HCT116 (cell line): ENCODE results near the gene CABLES1. TPM values are rescaled to one million over a fixed set of nuclear protein-coding genes. Genes with fewer than 3 reads are reported as not detected.

Experiments used
- ATAC-seq: fragments of 200-7000 bp; cut with Tn5 transposase; 2 replicates; pipeline ENCODE4 v1.9.1; 2020; ENCODE audit warnings: mild to moderate bottlenecking, moderate library complexity
- BruUV-seq: library from RNA; stranded (reverse); fragments of 400-500 nt; replicated peaks from 2 replicates; lab custom pipeline; 2021; lab: Mats Ljungman, UMichigan
- CTCF ChIA-PET: fragments of 300-600 bp; sonication (Branson Sonifier 250); formaldehyde crosslinking; loops from one replicate; lab custom pipeline; 2021; ENCODE audit warnings: antibody characterized with exemption; lab: Charles Lee
- POLR2A ChIA-PET: fragments of 300-600, 350-600 bp; sonication (Branson Sonifier 250); formaldehyde crosslinking; loops from one replicate; lab custom pipeline; 2021; ENCODE audit warnings: antibody characterized with exemption; lab: Charles Lee
- RAD21 ChIA-PET, 2 experiments: fragments of 300-600 bp; sonication (Branson Sonifier 250); formaldehyde crosslinking; loops; one replicate each; lab custom pipeline; 2023; ENCODE audit warnings: low total read pairs in 2 of 2; ENCODE audit not compliant: uncharacterized antibody in 2 of 2, unreplicated experiment in 2 of 2, low non-redundant PET in 1 of 2; lab: Charles Lee
- DNase-seq: peaks from one replicate; pipeline ENCODE4 v3.0.0-alpha.2; 2010; ENCODE audit warnings: low read depth, low spot score
- H2AFZ ChIP-seq: fragments of 200-600 bp; shearing (Covaris generic), sonication (generic); 2 replicates; pipeline ENCODE4 v1.6.1; 2017; ENCODE audit warnings: low read depth, mixed run types, mixed read lengths, antibody characterized with exemption, low read length; ENCODE audit not compliant: poor library complexity, severe bottlenecking
- H3K27ac ChIP-seq: 2 replicates; pipeline ENCODE4 v1.5.1; 2012; ENCODE audit warnings: low read depth, low read length
- H3K27me3 ChIP-seq: fragments of 200-600 bp; sonication (generic); 2 replicates; pipeline ENCODE4 v1.6.1; 2016; ENCODE audit warnings: mixed run types, low read length, mixed read lengths; ENCODE audit not compliant: insufficient read depth
- H3K36me3 ChIP-seq, 2 experiments: fragments of 200-500 bp in 1 of 2; fragments of 200-600 bp in 1 of 2; sonication (Bioruptor generic) in 1 of 2; sonication (generic) in 1 of 2; 2 replicates each; pipeline versions ENCODE4 v1.5.1 to v1.6.1; 2014 to 2016; ENCODE audit warnings: low read length in 2 of 2, inconsistent platforms in 1 of 2, mixed read lengths in 1 of 2, mixed run types in 1 of 2; ENCODE audit not compliant: insufficient read depth in 2 of 2, control insufficient read depth in 1 of 2
- H3K4me1 ChIP-seq, 2 experiments: fragments of 200-600 bp in 1 of 2; sonication (generic) in 1 of 2; 2 replicates each; pipeline versions ENCODE4 v1.5.1 to v1.6.1; 2012 to 2017; ENCODE audit warnings: low read length in 2 of 2, inconsistent platforms in 1 of 2, mild to moderate bottlenecking in 1 of 2, mixed read lengths in 1 of 2, mixed run types in 1 of 2, moderate library complexity in 1 of 2; ENCODE audit not compliant: insufficient read depth in 2 of 2, control insufficient read depth in 1 of 2
- H3K4me2 ChIP-seq: fragments of 200-600 bp; sonication (generic); 2 replicates; pipeline ENCODE4 v1.6.1; 2017; ENCODE audit warnings: mixed run types, low read length, mixed read lengths
- H3K4me3 ChIP-seq, 2 experiments: fragments of 200-600 bp in 1 of 2; sonication (generic) in 1 of 2; replicated peaks in 1 of 2; 2 replicates each; pipeline ENCODE4 v1.5.1; 2011 to 2016; ENCODE audit warnings: low read length in 2 of 2, control low read depth in 1 of 2, low read depth in 1 of 2, mild to moderate bottlenecking in 1 of 2, mixed read lengths in 1 of 2, mixed run types in 1 of 2
- H3K79me2 ChIP-seq: fragments of 200-600 bp; sonication (generic); 2 replicates; pipeline ENCODE4 v1.6.1; 2017; ENCODE audit warnings: mild to moderate bottlenecking, mixed run types, low read length, moderate library complexity, mixed read lengths; ENCODE audit not compliant: insufficient read depth
- H3K9ac ChIP-seq: fragments of 200-600 bp; sonication (generic); 2 replicates; pipeline ENCODE4 v1.6.1; 2016; ENCODE audit warnings: low read length, mixed read lengths
- H3K9me2 ChIP-seq: fragments of 200-600 bp; sonication (generic), shearing (Covaris generic); 2 replicates; pipeline ENCODE4 v1.6.1; 2017; ENCODE audit warnings: mixed run types, mild to moderate bottlenecking, moderate library complexity; ENCODE audit not compliant: insufficient read depth
- H3K9me3 ChIP-seq, 2 experiments: fragments of 200-500 bp in 1 of 2; fragments of 200-600 bp in 1 of 2; sonication (Bioruptor generic) in 1 of 2; sonication (generic) in 1 of 2; 2 replicates each; pipeline ENCODE4 v1.6.1; 2014 to 2017; ENCODE audit warnings: low read length in 2 of 2, mixed read lengths in 2 of 2, inconsistent platforms in 1 of 2, low read depth in 1 of 2, mild to moderate bottlenecking in 1 of 2, mixed run types in 1 of 2, moderate library complexity in 1 of 2; ENCODE audit not compliant: control insufficient read depth in 1 of 2, insufficient read depth in 1 of 2
- H4K20me1 ChIP-seq: fragments of 200-600 bp; sonication (generic), shearing (Covaris generic); 2 replicates; pipeline ENCODE4 v1.6.1; 2017; ENCODE audit warnings: mixed run types, mild to moderate bottlenecking, moderate library complexity; ENCODE audit not compliant: insufficient read depth
- ATF3 ChIP-seq: IDR thresholded peaks from 2 replicates; pipeline ENCODE4 v1.6.1; 2012
- ELF1 ChIP-seq: IDR thresholded peaks from 2 replicates; pipeline ENCODE4 v1.6.1; 2012; ENCODE audit warnings: low read depth, borderline replicate concordance
- JUND ChIP-seq: IDR thresholded peaks from 2 replicates; pipeline ENCODE4 v1.6.1; 2012
- POLR2AphosphoS5 ChIP-seq: IDR thresholded peaks from 2 replicates; pipeline ENCODE4 v1.6.1; 2011; ENCODE audit warnings: mild to moderate bottlenecking, low read depth, low read length, moderate library complexity
- RAD21 ChIP-seq: IDR thresholded peaks from 2 replicates; pipeline ENCODE4 v1.6.1; 2012; ENCODE audit warnings: low read depth, mild to moderate bottlenecking
- SP1 ChIP-seq: IDR thresholded peaks from 2 replicates; pipeline ENCODE4 v1.6.1; 2012; ENCODE audit warnings: low read depth
- YY1 ChIP-seq: IDR thresholded peaks from 2 replicates; pipeline ENCODE4 v1.6.1; 2011; ENCODE audit warnings: low read length, low read depth, moderate library complexity, mild to moderate bottlenecking; ENCODE audit not compliant: insufficient replicate concordance; ENCODE audit errors: extremely low read depth
- ZBTB33 ChIP-seq: IDR thresholded peaks from 2 replicates; pipeline ENCODE4 v1.6.1; 2011; ENCODE audit warnings: mild to moderate bottlenecking, low read length, moderate library complexity; ENCODE audit not compliant: insufficient replicate concordance; ENCODE audit errors: extremely low read depth
- ZFX ChIP-seq: fragments of 450-650 bp; IDR thresholded peaks from 2 replicates; pipeline ENCODE4 v1.6.1; 2017
- intact Hi-C: fragments of 100-400 bp; cut with micrococcal nuclease; formaldehyde crosslinking; loops from 2 replicates; pipeline ENCODE4 v1.10.0; 2022
- total RNA-seq: library from RNA; stranded (reverse); gene quantifications from one replicate; pipeline ENCODE4 v1.2.1, GENCODE V29; 2021; ENCODE audit not compliant: unreplicated experiment

CABLES1 gene
- total RNA-seq, 1 experiment from 2014 or later = 7.7 TPM

GRCh38 chr18:23248826-23249225 is 113.5 kb downstream of the CABLES1 start:
- Histone ChIP-seq H3K9ac (no peak overlapping the region), H2AFZ (no peak overlapping the region), H3K9me3 (0 out of 4 replicates have a peak, but pooled peaks cover 0 to 3% of the 10 kb centered on the region in 2 experiments), H3K27me3 (no peaks in the 10 kb centered on the region), H3K79me2 (no peaks in the 10 kb centered on the region), H3K9me2 (no peaks in the 10 kb centered on the region), H3K4me3 (no peak overlapping the region), H3K27ac (no peak overlapping the region), H3K4me2 (no peak overlapping the region), H3K36me3 (0 out of 4 replicates have a peak, but pooled peaks cover 0 to 2% of the 10 kb centered on the region in 2 experiments), H4K20me1 (no peaks in the 10 kb centered on the region), H3K4me1 (peaks cover 0 to 9% of the 10 kb centered on the region in 2 experiments; a peak in 1 of 4 replicates)
- DNase-seq (no peak), ATAC-seq (no peak)
- RAD21 ChIA-PET = no interaction called here
- CTCF ChIA-PET = no interaction called here
- POLR2A ChIA-PET = no interaction called here
- intact Hi-C loops = no loop called here
- TF ChIP-seq POLR2AphosphoS5 = no peak
- no peak for TF ChIP-seq YY1
- no peak for TF ChIP-seq SP1
- TF ChIP-seq ZBTB33 = no peak
- no peak for TF ChIP-seq JUND
- TF ChIP-seq RAD21 = no peak
- BruUV-seq = no TSS peak

GRCh38 chr18:23249348-23249747 is 114.1 kb downstream of the CABLES1 start:
- ChIA-PET POLR2A (no interaction called here), CTCF (no interaction called here), RAD21 (no interaction called here)
- Histone ChIP-seq H3K9me3 (0 out of 4 replicates have a peak, but pooled peaks cover 0 to 3% of the 10 kb centered on the region in 2 experiments), H3K79me2 (no peaks in the 10 kb centered on the region), H4K20me1 (no peaks in the 10 kb centered on the region), H3K4me2 (no peak overlapping the region), H3K9me2 (no peaks in the 10 kb centered on the region), H3K4me1 (peaks cover 0 to 9% of the 10 kb centered on the region in 2 experiments; a peak in 1 of 4 replicates), H3K27ac (no peak overlapping the region), H3K4me3 (no peak overlapping the region), H3K27me3 (no peaks in the 10 kb centered on the region), H3K36me3 (0 out of 4 replicates have a peak, but pooled peaks cover 0 to 2% of the 10 kb centered on the region in 2 experiments), H3K9ac (no peak overlapping the region), H2AFZ (no peak overlapping the region)
- intact Hi-C loops = no loop called here
- BruUV-seq = no TSS peak
- DNase-seq (no peak), ATAC-seq (no peak)
- TF ChIP-seq JUND (no peak), ELF1 (no peak), ATF3 (no peak), ZFX (no peak)
- TF ChIP-seq, all 23 proteins: peak for 0
